ENCODE data around the gene COMMD1. TPM values are rescaled to one million over a fixed set of nuclear protein-coding genes. Genes with fewer than 3 reads are reported as not detected.

Gene COMMD1
- total and polyA plus RNA-seq, 10 donors: 23.9 to 40.1 (median 35.0) TPM

- Histone ChIP-seq H3K4me1 (peaks cover 0 to 13% (median 3%) of the 10 kb centered on the region in 6 donors), H3K4me3 (no peak overlapping the region), H3K27me3 (replicated peaks in 1 of 7) (no peaks in the 10 kb centered on the region), H3K36me3 (peaks cover 0 to 4% (median 0%) of the 10 kb centered on the region in 6 donors), H3K9me3 (peaks cover 0 to 8% (median 4%) of the 10 kb centered on the region in 8 donors), H3K27ac (peak overlapping the region in 1 of 8 donors; percentile 6)
- WGBS, 5 donors: 68 to 91% (median 82%) methylated on average over 1 of the region's 1 CpG
- no peak for DNase-seq
- no peak for TF ChIP-seq POLR2AphosphoS5 (IDR thresholded peaks at IDR 0.05)
- TF ChIP-seq POLR2A (IDR thresholded peaks at IDR 0.05): no peak
- no peak for TF ChIP-seq CTCF (IDR thresholded peaks at IDR 0.05 in 8 of 11, conservative IDR thresholded peaks at IDR 0.05 in 3 of 11)
- intact Hi-C loops (cut with DNase I; ENCODE audit: low total_unique reads): no loop called here
Observed at GRCh38 chr2:61949458-61949713, 43.9 kb downstream of the COMMD1 start.

GRCh38 chr2:61949714-61950560 is 44.5 kb downstream of the COMMD1 start:
- WGBS, 5 donors: 52 to 75% (median 59%) methylated on average over 6 of the region's 6 CpGs
- intact Hi-C loops (cut with DNase I; ENCODE audit: low total_unique reads): no loop called here
- no peak overlapping the region for H3K4me3 ChIP-seq
- no peak for DNase-seq
- peaks cover 0 to 13% (median 3%) of the 10 kb centered on the region in 6 donors for H3K4me1 ChIP-seq
- TF ChIP-seq POLR2AphosphoS5 (IDR thresholded peaks at IDR 0.05) (no peak), CTCF (IDR thresholded peaks at IDR 0.05 in 8 of 11, conservative IDR thresholded peaks at IDR 0.05 in 3 of 11) (no peak), POLR2A (IDR thresholded peaks at IDR 0.05) (no peak)
- peaks cover 0 to 8% (median 4%) of the 10 kb centered on the region in 8 donors for H3K9me3 ChIP-seq
- H3K27ac ChIP-seq: peak overlapping the region in 4 of 8 donors; percentile 1 to 39 (median 22)
- H3K27me3 ChIP-seq (replicated peaks in 1 of 7): no peaks in the 10 kb centered on the region
- H3K36me3 ChIP-seq: peaks cover 0 to 4% (median 0%) of the 10 kb centered on the region in 6 donors

GRCh38 chr2:61950571-61951315 is 45.3 kb downstream of the COMMD1 start:
- Histone ChIP-seq H3K4me1 (peaks cover 0 to 13% (median 3%) of the 10 kb centered on the region in 6 donors), H3K36me3 (peaks cover 0 to 4% (median 0%) of the 10 kb centered on the region in 6 donors), H3K27me3 (replicated peaks in 1 of 7) (no peaks in the 10 kb centered on the region), H3K4me3 (no peak overlapping the region), H3K27ac (peak overlapping the region in 3 of 8 donors; percentile 1 to 39 (median 39)), H3K9me3 (peaks cover 0 to 8% (median 4%) of the 10 kb centered on the region in 8 donors)
- TF ChIP-seq POLR2A (IDR thresholded peaks at IDR 0.05) (no peak), CTCF (IDR thresholded peaks at IDR 0.05 in 8 of 11, conservative IDR thresholded peaks at IDR 0.05 in 3 of 11) (no peak), POLR2AphosphoS5 (IDR thresholded peaks at IDR 0.05) (no peak)
- DNase-seq: no peak
- WGBS, 5 donors: 79 to 91% (median 82%) methylated on average over 9 of the region's 9 CpGs
- intact Hi-C loops (cut with DNase I; ENCODE audit: low total_unique reads): no loop called here

GRCh38 chr2:61951881-61952280 is 46.4 kb downstream of the COMMD1 start:
- no peak for DNase-seq
- intact Hi-C loops (cut with DNase I; ENCODE audit: low total_unique reads): no loop called here
- Histone ChIP-seq H3K9me3 (peaks cover 0 to 8% (median 4%) of the 10 kb centered on the region in 8 donors), H3K36me3 (peaks cover 0 to 4% (median 0%) of the 10 kb centered on the region in 6 donors), H3K27ac (no peak overlapping the region), H3K4me1 (peaks cover 0 to 13% (median 3%) of the 10 kb centered on the region in 6 donors), H3K4me3 (no peak overlapping the region), H3K27me3 (replicated peaks in 1 of 7) (no peaks in the 10 kb centered on the region)
- WGBS, 5 donors: 94 to 98% (median 96%) methylated on average over 2 of the region's 2 CpGs
- TF ChIP-seq POLR2A (IDR thresholded peaks at IDR 0.05) (no peak), POLR2AphosphoS5 (IDR thresholded peaks at IDR 0.05) (no peak), CTCF (IDR thresholded peaks at IDR 0.05 in 8 of 11, conservative IDR thresholded peaks at IDR 0.05 in 3 of 11) (no peak)
